ENCODE results near the gene FBXO45.

FBXO45 gene

GRCh38 chr3:196624067-196624790 lies 55.8 kb downstream of the FBXO45 start:
- no peaks in the 10 kb centered on the region for H3K36me3 ChIP-seq (ENCODE audit: insufficient read depth, low read length)
- H3K4me2 ChIP-seq (ENCODE audit: low read depth, low read length, poor library complexity, severe bottlenecking): no peak overlapping the region
- no peaks in the 10 kb centered on the region for H3K9me2 ChIP-seq (replicated peaks; ENCODE audit: low read depth, low read length)
- H4K20me1 ChIP-seq (ENCODE audit: insufficient read depth, low read length, poor library complexity, severe bottlenecking): no peaks in the 10 kb centered on the region
- peaks cover 18% of the 10 kb centered on the region for H3K4me1 ChIP-seq (ENCODE audit: insufficient read depth, low read length, poor library complexity, severe bottlenecking)
- no peak overlapping the region for H2AFZ ChIP-seq (ENCODE audit: low read length)
- peaks cover 6% of the 10 kb centered on the region; the same call in 1 of the 2 replicates for H3K79me2 ChIP-seq (ENCODE audit: insufficient read depth, low read length)
- H3K9ac ChIP-seq (ENCODE audit: low read depth, low read length, poor library complexity, severe bottlenecking): no peak overlapping the region
- no peak for TF ChIP-seq EZH2phosphoT487 (IDR thresholded peaks at IDR 0.05; ENCODE audit: borderline replicate concordance)
- no peak for TF ChIP-seq CTCF (conservative IDR thresholded peaks at IDR 0.05; ENCODE audit: low read length)
- no peaks in the 10 kb centered on the region for H3K27me3 ChIP-seq (ENCODE audit: insufficient read depth, low read length, poor library complexity, severe bottlenecking)
- H3K4me3 ChIP-seq (ENCODE audit: low read length, poor library complexity, severe bottlenecking): no peak overlapping the region
- no peaks in the 10 kb centered on the region for H3F3A ChIP-seq (ENCODE audit: low read depth)
- H3K9me3 ChIP-seq (ENCODE audit: insufficient read depth, low read depth, low read length): no peaks in the 10 kb centered on the region

GRCh38 chr3:196624907-196625306 lies 56.4 kb downstream of the FBXO45 start:
- H2AFZ ChIP-seq (ENCODE audit: low read length): no peak overlapping the region
- TF ChIP-seq CTCF (conservative IDR thresholded peaks at IDR 0.05; ENCODE audit: low read length): no peak
- TF ChIP-seq EZH2phosphoT487 (IDR thresholded peaks at IDR 0.05; ENCODE audit: borderline replicate concordance): no peak
- H3K36me3 ChIP-seq (ENCODE audit: insufficient read depth, low read length): no peaks in the 10 kb centered on the region
- no peak overlapping the region for H3K4me2 ChIP-seq (ENCODE audit: low read depth, low read length, poor library complexity, severe bottlenecking)
- H3K9me3 ChIP-seq (ENCODE audit: insufficient read depth, low read depth, low read length): no peaks in the 10 kb centered on the region
- no peaks in the 10 kb centered on the region for H4K20me1 ChIP-seq (ENCODE audit: insufficient read depth, low read length, poor library complexity, severe bottlenecking)
- peaks cover under 1% of the 10 kb centered on the region; the same call in 1 of the 2 replicates for H3F3A ChIP-seq (ENCODE audit: low read depth)
- H3K9ac ChIP-seq (ENCODE audit: low read depth, low read length, poor library complexity, severe bottlenecking): no peak overlapping the region
- H3K27me3 ChIP-seq (ENCODE audit: insufficient read depth, low read length, poor library complexity, severe bottlenecking): no peaks in the 10 kb centered on the region
- H3K9me2 ChIP-seq (replicated peaks; ENCODE audit: low read depth, low read length): no peaks in the 10 kb centered on the region
- H3K4me3 ChIP-seq (ENCODE audit: low read length, poor library complexity, severe bottlenecking): no peak overlapping the region
- H3K79me2 ChIP-seq (ENCODE audit: insufficient read depth, low read length): peaks cover 12% of the 10 kb centered on the region
- H3K4me1 ChIP-seq (ENCODE audit: insufficient read depth, low read length, poor library complexity, severe bottlenecking): peaks cover 23% of the 10 kb centered on the region

DNA sequence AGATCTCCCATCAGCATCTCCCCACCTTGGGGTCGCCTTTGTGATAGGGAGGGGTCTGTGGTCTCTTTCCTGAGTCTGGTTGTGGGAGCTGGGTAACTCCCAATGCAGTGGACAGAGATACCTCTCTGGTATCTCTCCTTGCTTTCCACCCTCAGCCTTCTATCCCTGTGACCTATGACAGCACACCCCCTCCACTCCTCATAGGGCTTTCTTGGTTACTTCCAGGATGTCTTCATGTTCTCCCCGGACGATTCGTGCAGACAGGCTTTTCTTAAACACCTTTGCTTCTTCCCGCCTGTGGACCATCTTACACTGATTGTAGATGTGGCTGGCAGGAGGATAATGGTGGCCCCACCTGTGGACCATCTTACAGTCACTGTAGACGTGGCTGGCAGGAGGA lies 56.9 kb downstream of the FBXO45 start:
- TF ChIP-seq CTCF (conservative IDR thresholded peaks at IDR 0.05; ENCODE audit: low read length): no peak
- TF ChIP-seq EZH2phosphoT487 (IDR thresholded peaks at IDR 0.05; ENCODE audit: borderline replicate concordance): no peak
- H3K36me3 ChIP-seq (ENCODE audit: insufficient read depth, low read length): no peaks in the 10 kb centered on the region
- H3K4me2 ChIP-seq (ENCODE audit: low read depth, low read length, poor library complexity, severe bottlenecking): no peak overlapping the region
- no peak overlapping the region for H3K4me3 ChIP-seq (ENCODE audit: low read length, poor library complexity, severe bottlenecking)
- no peaks in the 10 kb centered on the region for H3K27me3 ChIP-seq (ENCODE audit: insufficient read depth, low read length, poor library complexity, severe bottlenecking)
- H3K9ac ChIP-seq (ENCODE audit: low read depth, low read length, poor library complexity, severe bottlenecking): no peak overlapping the region
- no peaks in the 10 kb centered on the region for H3K9me2 ChIP-seq (replicated peaks; ENCODE audit: low read depth, low read length)
- peaks cover 4% of the 10 kb centered on the region; the same call in 1 of the 2 replicates for H3F3A ChIP-seq (ENCODE audit: low read depth)
- no peaks in the 10 kb centered on the region for H4K20me1 ChIP-seq (ENCODE audit: insufficient read depth, low read length, poor library complexity, severe bottlenecking)
- H3K4me1 ChIP-seq (ENCODE audit: insufficient read depth, low read length, poor library complexity, severe bottlenecking): peaks cover 27% of the 10 kb centered on the region
- H3K9me3 ChIP-seq (ENCODE audit: insufficient read depth, low read depth, low read length): no peaks in the 10 kb centered on the region
- no peak overlapping the region for H2AFZ ChIP-seq (ENCODE audit: low read length)
- peaks cover 17% of the 10 kb centered on the region for H3K79me2 ChIP-seq (ENCODE audit: insufficient read depth, low read length)
